ENCODE data around the gene CNIH4. TPM values are rescaled to one million over a fixed set of nuclear protein-coding genes. Genes with fewer than 3 reads are reported as not detected.
"Not testable (repeated sequence)": the region's sequence is repeated elsewhere in the genome, so short reads cannot be mapped to it uniquely, and the experiment has no call there.

The CNIH4 gene
- total RNA-seq, 2 experiments from 2014 or later: 44.8 to 45.1 TPM

- no peak overlapping the region for H3K27ac Mint-ChIP-seq
- H3K27me3 Mint-ChIP-seq: no peaks in the 10 kb centered on the region
- no peaks in the 10 kb centered on the region for H3K9me3 Mint-ChIP-seq
- peaks cover 59% of the 10 kb centered on the region for H3K36me3 Mint-ChIP-seq (ENCODE audit: low read depth)
- intact Hi-C loops (cut with micrococcal nuclease): no loop called here
- POLR2A ChIA-PET: no interaction called here
- no peak for ATAC-seq
- H3K4me3 Mint-ChIP-seq: no peak overlapping the region
- DNase-seq: no peak
- no peak for TF ChIP-seq CTCF (IDR thresholded peaks at IDR 0.05)
- H3K4me1 Mint-ChIP-seq (ENCODE audit: low read depth): peaks cover 55% of the 10 kb centered on the region
- CTCF ChIA-PET: no interaction called here
Measured at GRCh38 chr1:224427346-224427745, 70.7 kb downstream of the CNIH4 start.

- DNase-seq; H3K27ac Mint-ChIP-seq; intact Hi-C loops (cut with micrococcal nuclease); H3K9me3 Mint-ChIP-seq; ATAC-seq; H3K27me3 Mint-ChIP-seq; H3K4me3 Mint-ChIP-seq: not testable (repeated sequence)
- peaks cover 62% of the 10 kb centered on the region for H3K4me1 Mint-ChIP-seq (ENCODE audit: low read depth)
- CTCF ChIA-PET: interaction anchor here (1.0 kb wide), 1 partner anchor 313 kb away, joined by 3 read pairs; no protein-coding TSS in a partner anchor
- H3K36me3 Mint-ChIP-seq (ENCODE audit: low read depth): peaks cover 59% of the 10 kb centered on the region
- POLR2A ChIA-PET: interaction anchor here (0.6 kb wide), 1 partner anchor 41 kb away, joined by 3 read pairs; no protein-coding TSS in a partner anchor
Measured at GRCh38 chr1:224428713-224429112, 72.0 kb downstream of the CNIH4 start.

Small RNA genes lying within 50 kb of the gene (microRNA-seq; reads per million reads assigned to microRNA genes)
- 2.7 reads per million for gene MIR4742 (ENCODE audit: borderline microRNAs expressed, borderline replicate concordance)

Other genes with a start within 250 kb of the CNIH4 start
- 10 to 100 TPM; 21.5 to 21.7 TPM for gene FBXO28, start 242.8 kb upstream of the CNIH4 start, total RNA-seq
- 10 to 100 TPM; 32.3 to 33.8 TPM for gene DEGS1, start 173.6 kb upstream of the CNIH4 start, total RNA-seq
- gene NVL, start 26.7 kb upstream of the CNIH4 start, total RNA-seq: 10 to 100 TPM; 37.7 to 40.4 TPM
- 10 to 100 TPM; 75.2 to 75.8 TPM for gene WDR26, start 77.9 kb downstream of the CNIH4 start, total RNA-seq

Data from activated CD8-positive, alpha-beta T cell treated with anti-CD3 and anti-CD28 coated beads for 36 hours (primary cell).